Endothelial cell of umbilical vein (primary cell): ENCODE results near the gene MEF2C. TPM values are rescaled to one million over a fixed set of nuclear protein-coding genes. Genes with fewer than 3 reads are reported as not detected.

Source experiments
- BruUV-seq: library from RNA; stranded (reverse); fragments of 400-500 nt; replicated peaks from 2 replicates; lab custom pipeline; 2021; lab: Mats Ljungman, UMichigan
- CTCF ChIA-PET: fragments of 300-600, 350-600 bp; sonication (Branson Sonifier 250); formaldehyde crosslinking; loops from one replicate; lab custom pipeline; 2021; ENCODE audit warnings: antibody characterized with exemption, inconsistent platforms; lab: Charles Lee
- POLR2A ChIA-PET: fragments of 300-600, 350-600 bp; sonication (Branson Sonifier 250); formaldehyde crosslinking; loops from one replicate; lab custom pipeline; 2021; ENCODE audit warnings: antibody characterized with exemption, inconsistent platforms; lab: Charles Lee
- DNase-seq: peaks from one replicate; pipeline ENCODE4 v3.0.0-alpha.2; 2011; ENCODE audit warnings: low read depth, low spot score
- FAIRE-seq: peaks from 2 replicates; lab custom pipeline; 2011; peaks lifted over from hg19 to GRCh38; lab: Jason Lieb, UNC
- H2AFZ ChIP-seq: 2 replicates; pipeline ENCODE4 v1.6.0; 2012; ENCODE audit warnings: low read depth, low read length, control low read depth, inconsistent platforms
- H3K27ac ChIP-seq: 2 replicates; pipeline ENCODE4 v1.5.1; 2011; ENCODE audit warnings: low read depth, mild to moderate bottlenecking, control low read depth, low read length, moderate library complexity; ENCODE audit not compliant: insufficient read depth
- H3K27me3 ChIP-seq, 2 experiments: 2 replicates each; pipeline versions ENCODE4 v1.6.0 to v1.6.1; 2011; ENCODE audit warnings: low read length in 2 of 2, mixed read lengths in 1 of 2; ENCODE audit not compliant: control insufficient read depth in 2 of 2, insufficient read depth in 2 of 2
- H3K36me3 ChIP-seq, 2 experiments: 2 replicates in 1 of 2; 3 replicates in 1 of 2; pipeline ENCODE4 v1.5.1; 2011; ENCODE audit warnings: low read length in 2 of 2, mild to moderate bottlenecking in 1 of 2, moderate library complexity in 1 of 2; ENCODE audit not compliant: control insufficient read depth in 2 of 2, insufficient read depth in 2 of 2; ENCODE audit errors: extremely low read depth in 1 of 2
- H3K4me1 ChIP-seq: 3 replicates; pipeline ENCODE4 v1.5.1; 2011; ENCODE audit warnings: mild to moderate bottlenecking, low read length; ENCODE audit not compliant: control insufficient read depth, insufficient read depth; ENCODE audit errors: extremely low read depth
- H3K4me2 ChIP-seq: 2 replicates; pipeline ENCODE4 v1.6.1; 2011; ENCODE audit warnings: low read length, control low read depth, mixed read lengths; ENCODE audit not compliant: insufficient read depth
- H3K4me3 ChIP-seq, 3 experiments: fragments of 200-600 bp in 1 of 3; sonication (generic), shearing (Covaris generic) in 1 of 3; replicated peaks in 1 of 3; 2 replicates each; pipeline ENCODE4 v1.5.1; 2011 to 2016; ENCODE audit warnings: control low read depth in 3 of 3, low read length in 3 of 3, mild to moderate bottlenecking in 2 of 3, inconsistent platforms in 1 of 3, low read depth in 1 of 3, moderate library complexity in 1 of 3; ENCODE audit not compliant: insufficient read depth in 1 of 3
- H3K79me2 ChIP-seq: 2 replicates; pipeline ENCODE4 v1.6.0; 2012; ENCODE audit warnings: low read length, inconsistent platforms; ENCODE audit not compliant: control insufficient read depth, insufficient read depth
- H3K9ac ChIP-seq: replicated peaks from 2 replicates; pipeline ENCODE3; 2011; ENCODE audit warnings: low read length, control low read depth; ENCODE audit not compliant: insufficient read depth; ENCODE audit errors: extremely low read depth
- H3K9me1 ChIP-seq: replicated peaks from 3 replicates; pipeline ENCODE4 v1.6.0; 2011; ENCODE audit warnings: mild to moderate bottlenecking, low read length; ENCODE audit not compliant: control insufficient read depth, insufficient read depth; ENCODE audit errors: extremely low read depth
- H3K9me3 ChIP-seq: replicated peaks from 2 replicates; pipeline ENCODE4 v1.5.1; 2012; ENCODE audit warnings: low read length, inconsistent platforms; ENCODE audit not compliant: control insufficient read depth, insufficient read depth
- H4K20me1 ChIP-seq: replicated peaks from 2 replicates; pipeline ENCODE3; 2011; ENCODE audit warnings: mild to moderate bottlenecking, low read length; ENCODE audit not compliant: control insufficient read depth, insufficient read depth; ENCODE audit errors: extremely low read depth
- EZH2 ChIP-seq: IDR thresholded peaks from 2 replicates; pipeline ENCODE4 v1.6.1; 2012; ENCODE audit warnings: borderline replicate concordance, low read depth, mild to moderate bottlenecking, moderate library complexity, low read length, inconsistent platforms; ENCODE audit not compliant: severe bottlenecking
- GATA2 ChIP-seq: IDR thresholded peaks from 2 replicates; pipeline ENCODE4 v1.7.0; 2011; ENCODE audit warnings: low read depth, mild to moderate bottlenecking, moderate library complexity, mixed read lengths, low read length; ENCODE audit not compliant: insufficient read length, insufficient read depth
- JUN ChIP-seq: IDR thresholded peaks from 2 replicates; pipeline ENCODE4 v1.6.1; 2011; ENCODE audit warnings: borderline replicate concordance, low read depth; ENCODE audit not compliant: insufficient read length, insufficient read depth
- MYC ChIP-seq: IDR thresholded peaks from one replicate; pipeline ENCODE4 v1.6.1; 2011; ENCODE audit warnings: mild to moderate bottlenecking, low read depth, low read length
- POLR2A ChIP-seq: IDR thresholded peaks from 2 replicates; pipeline ENCODE4 v1.6.1; 2012; ENCODE audit warnings: low read depth, mild to moderate bottlenecking, control low read depth, low read length
- POLR2AphosphoS5 ChIP-seq: IDR thresholded peaks from 2 replicates; pipeline ENCODE4 v1.6.1; 2012; ENCODE audit warnings: low read depth, mild to moderate bottlenecking, control low read depth, low read length, moderate library complexity; ENCODE audit not compliant: insufficient read depth
- dilution Hi-C: fragments of 300-500 bp; cut with MboI; formaldehyde crosslinking; loops from one replicate; pipeline ENCODE4 v1.15.0; 2019; ENCODE audit warnings: low sequenced_read_pairs; ENCODE audit not compliant: extremely low pct_ligation_motif_present
- intact Hi-C: fragments of 100-400 bp; cut with micrococcal nuclease; formaldehyde crosslinking; loops from one replicate; pipeline ENCODE4 v1.10.0; 2022
- polyA plus RNA-seq, 4 experiments: library from polyadenylated mRNA; depleted of rRNA in 3 of 4; stranded (reverse) in 3 of 4; unstranded in 1 of 4; fragments of >200 nt; gene quantifications; 2 replicates each; pipeline versions ENCODE4 v1.2.1 to v1.2.3, GENCODE V29; 2011 to 2012; ENCODE audit warnings: missing spikeins in 1 of 4
- total RNA-seq: library from RNA; stranded (reverse); gene quantifications from 2 replicates; pipeline ENCODE4 v1.2.3, GENCODE V29; 2021
- TF ChIP-seq, protein P1 (sequence below), 2 donors: IDR thresholded peaks; 1 replicate in 1 of 2; 2 replicates in 1 of 2; pipeline ENCODE4 v1.5.1; 2011; ENCODE audit warnings: low read length in 2 of 2, mild to moderate bottlenecking in 2 of 2, moderate library complexity in 2 of 2, control low read depth in 1 of 2, inconsistent platforms in 1 of 2, low read depth in 1 of 2; ENCODE audit not compliant: insufficient read depth in 1 of 2; ENCODE audit errors: extremely low read depth in 1 of 2
- TF ChIP-seq, protein P2 (sequence below): IDR thresholded peaks from 2 replicates; pipeline ENCODE4 v1.6.1; 2011; ENCODE audit not compliant: insufficient read depth, insufficient read length

MEF2C gene
- total and polyA plus RNA-seq, 2 donors (not counting 3 experiments of a cell fraction or from before 2014, with no cell fraction given) = 21.2 to 67.7 TPM

DNA sequence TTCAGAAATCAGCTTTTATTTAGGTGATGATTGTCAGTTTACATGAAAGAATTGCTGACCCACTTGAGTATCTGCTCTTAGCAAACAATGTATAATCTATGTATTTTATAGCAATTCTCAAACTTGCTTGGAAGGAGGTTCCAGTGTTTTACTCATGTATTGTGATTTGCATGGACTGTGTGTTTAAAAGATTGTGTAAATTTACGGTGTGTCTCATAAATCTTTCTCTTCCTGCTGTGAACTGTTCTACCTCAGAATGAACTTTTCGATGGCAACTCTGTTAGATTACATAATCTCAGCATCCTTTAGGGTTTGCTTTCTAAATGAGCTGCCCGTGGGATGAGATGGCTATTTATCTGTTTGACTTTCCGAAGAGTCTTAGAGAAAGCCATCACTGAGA is 122.5 kb downstream of the MEF2C start:
- H3K4me1 ChIP-seq = no peaks in the 10 kb centered on the region
- H3K9me3 ChIP-seq = no peaks in the 10 kb centered on the region
- H4K20me1 ChIP-seq = peaks cover 2% of the 10 kb centered on the region
- H3K4me3 ChIP-seq = no peak overlapping the region
- H3K27ac ChIP-seq = no peak overlapping the region
- H3K4me2 ChIP-seq = no peak overlapping the region
- no peak overlapping the region for H3K9ac ChIP-seq
- peaks cover 0 to 5% of the 10 kb centered on the region in 2 experiments for H3K36me3 ChIP-seq
- intact Hi-C loops (no loop called here), dilution Hi-C loops (no loop called here)
- POLR2A ChIA-PET = no interaction called here
- no peak for DNase-seq
- no peaks in the 10 kb centered on the region for H3K27me3 ChIP-seq
- no peaks in the 10 kb centered on the region for H3K79me2 ChIP-seq
- FAIRE-seq = no peak
- TF ChIP-seq, protein P1, sequence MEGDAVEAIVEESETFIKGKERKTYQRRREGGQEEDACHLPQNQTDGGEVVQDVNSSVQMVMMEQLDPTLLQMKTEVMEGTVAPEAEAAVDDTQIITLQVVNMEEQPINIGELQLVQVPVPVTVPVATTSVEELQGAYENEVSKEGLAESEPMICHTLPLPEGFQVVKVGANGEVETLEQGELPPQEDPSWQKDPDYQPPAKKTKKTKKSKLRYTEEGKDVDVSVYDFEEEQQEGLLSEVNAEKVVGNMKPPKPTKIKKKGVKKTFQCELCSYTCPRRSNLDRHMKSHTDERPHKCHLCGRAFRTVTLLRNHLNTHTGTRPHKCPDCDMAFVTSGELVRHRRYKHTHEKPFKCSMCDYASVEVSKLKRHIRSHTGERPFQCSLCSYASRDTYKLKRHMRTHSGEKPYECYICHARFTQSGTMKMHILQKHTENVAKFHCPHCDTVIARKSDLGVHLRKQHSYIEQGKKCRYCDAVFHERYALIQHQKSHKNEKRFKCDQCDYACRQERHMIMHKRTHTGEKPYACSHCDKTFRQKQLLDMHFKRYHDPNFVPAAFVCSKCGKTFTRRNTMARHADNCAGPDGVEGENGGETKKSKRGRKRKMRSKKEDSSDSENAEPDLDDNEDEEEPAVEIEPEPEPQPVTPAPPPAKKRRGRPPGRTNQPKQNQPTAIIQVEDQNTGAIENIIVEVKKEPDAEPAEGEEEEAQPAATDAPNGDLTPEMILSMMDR (IDR thresholded peaks at IDR 0.05; ENCODE audit: extremely low read depth in 1 of 2, insufficient read depth in 1 of 2, low read depth in 1 of 2, low read length in 2 of 2) = no peak
- TF ChIP-seq POLR2AphosphoS5 = no peak
- no peak for TF ChIP-seq GATA2
- TF ChIP-seq POLR2A = no peak
- TF ChIP-seq, protein P2, sequence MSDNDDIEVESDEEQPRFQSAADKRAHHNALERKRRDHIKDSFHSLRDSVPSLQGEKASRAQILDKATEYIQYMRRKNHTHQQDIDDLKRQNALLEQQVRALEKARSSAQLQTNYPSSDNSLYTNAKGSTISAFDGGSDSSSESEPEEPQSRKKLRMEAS = no peak
- no peak for TF ChIP-seq JUN
- TF ChIP-seq MYC = no peak
- no peak for TF ChIP-seq EZH2
- H3K9me1 ChIP-seq = no peaks in the 10 kb centered on the region
- CTCF ChIA-PET = no interaction called here
- H2AFZ ChIP-seq = no peak overlapping the region
- no TSS peak for BruUV-seq
